Measurements from ENCODE around the gene IER5L. TPM values are rescaled to one million over a fixed set of nuclear protein-coding genes. Genes with fewer than 3 reads are reported as not detected.

The IER5L gene
- total and polyA plus RNA-seq, 2 of the 8 experiments (the other 6 are each of a cell fraction or from before 2014, with no cell fraction given): 0.65 to 1.0 TPM

- Histone ChIP-seq H3K4me2 (ENCODE audit: insufficient read depth in 1 of 2, low read depth in 2 of 2, low read length in 2 of 2) (no peak overlapping the region), H4K8ac (ENCODE audit: extremely low read depth, insufficient read depth, low read length) (peak overlapping the region; percentile 64; the same call in 1 of the 2 replicates), H2BK20ac (ENCODE audit: low read length) (no peak overlapping the region), H3K27me3 (replicated peaks in 1 of 4; ENCODE audit: control insufficient read depth in 3 of 4, extremely low read depth in 1 of 4, insufficient read depth in 3 of 4, low read length in 3 of 4) (no peaks in the 10 kb centered on the region; a peak in 1 of 7 replicates), H2BK5ac (ENCODE audit: low read depth, low read length) (no peak overlapping the region; the same call in 1 of the 2 replicates), H3K4ac (replicated peaks; ENCODE audit: insufficient read length, low read depth, low read length) (no peak overlapping the region), H3K56ac (replicated peaks; ENCODE audit: insufficient read length, low read depth, low read length) (no peak overlapping the region), H3K23me2 (ENCODE audit: low read depth, low read length) (peaks cover 3% of the 10 kb centered on the region; the same call in 1 of the 2 replicates), H4K5ac (ENCODE audit: insufficient read length, low read depth, low read length) (no peak overlapping the region), H3K9me3 (ENCODE audit: insufficient read depth in 2 of 2, low read depth in 1 of 2, low read length in 1 of 2) (no peaks in the 10 kb centered on the region), H3K18ac (ENCODE audit: extremely low read depth, low read length) (peak overlapping the region; percentile 60), H3K23ac (ENCODE audit: insufficient read length) (no peak overlapping the region), H4K20me1 (replicated peaks in 1 of 2; ENCODE audit: control insufficient read depth in 1 of 2, insufficient read depth in 2 of 2, low read length in 2 of 2) (peaks cover 0 to 2% of the 10 kb centered on the region in 2 experiments), H3K79me1 (ENCODE audit: low read depth, low read length) (no peaks in the 10 kb centered on the region; the same call in 1 of the 2 replicates), H3K36me3 (ENCODE audit: control insufficient read depth in 2 of 4, insufficient read depth in 4 of 4, low read length in 3 of 4) (no peaks in the 10 kb centered on the region), H3K4me3 (ENCODE audit: extremely low read depth in 1 of 4, insufficient read depth in 2 of 4, low read depth in 3 of 4, low read length in 4 of 4) (no peak overlapping the region), H4K91ac (replicated peaks; ENCODE audit: insufficient read length, low read length) (no peak overlapping the region), H2BK15ac (ENCODE audit: low read length) (no peak overlapping the region), H3K79me2 (ENCODE audit: control insufficient read depth in 1 of 2, insufficient read depth in 2 of 2, low read length in 2 of 2) (no peaks in the 10 kb centered on the region), H2BK120ac (replicated peaks; ENCODE audit: low read depth, low read length) (no peak overlapping the region), H3K27ac (ENCODE audit: low read depth, low read length) (no peak overlapping the region), H2AK5ac (ENCODE audit: low read depth, low read length) (no peak overlapping the region), H2BK12ac (ENCODE audit: low read depth, low read length) (0 out of 2 replicates have a peak overlapping the region, but pooled peaks have one; percentile 9), H3K14ac (ENCODE audit: insufficient read length) (no peak overlapping the region), H2AFZ (ENCODE audit: low read length) (no peak overlapping the region), H3K4me1 (replicated peaks in 1 of 4; ENCODE audit: control insufficient read depth in 3 of 4, insufficient read depth in 4 of 4, low read length in 3 of 4) (peaks cover 0 to 24% (median 13%) of the 10 kb centered on the region in 4 experiments; a peak in 6 of 7 replicates), H3K9ac (replicated peaks in 1 of 4; ENCODE audit: extremely low read depth in 1 of 4, low read depth in 3 of 4, low read length in 3 of 4) (no peak overlapping the region)
- FAIRE-seq (no peak), DNase-seq (ENCODE audit: low read depth in 1 of 2, low spot score in 2 of 2) (no peak)
- TF ChIP-seq HDAC6 (IDR thresholded peaks at IDR 0.05; ENCODE audit: low read depth, low read length) (no peak), JUND (IDR thresholded peaks at IDR 0.05; ENCODE audit: low read length) (no peak), MAFK (IDR thresholded peaks at IDR 0.05; ENCODE audit: low read depth, low read length) (no peak)
- ChIA-PET POLR2A (ENCODE audit: partially characterized antibody) (interaction anchor here (1.2 to 3.7 kb wide), 2 partner anchors 14 to 29 kb away, joined by 4 to 17 read pairs; no protein-coding TSS in a partner anchor), CTCF (ENCODE audit: partially characterized antibody) (interaction anchor here (1.2 kb wide), 1 partner anchor 387 kb away, joined by 4 read pairs; no protein-coding TSS in a partner anchor)
- 90% methylated on average over 15 of the region's 15 CpGs; no CpG with 5 or more reads in 1 of the 2 experiments for WGBS, 2 experiments (ENCODE audit: extremely low coverage in 1 of 2, insufficient coverage in 1 of 2, insufficient read length in 1 of 2, insufficient replicate concordance in 2 of 2, low coverage in 1 of 2, low lambda C conversion rate in 2 of 2, missing lambda C conversion rate in 1 of 2)
Observed at GRCh38 chr9:129223551-129224208, 45.6 kb upstream of the IER5L start.
